Neural progenitor cell (in vitro differentiated cells): Measurements from ENCODE around the gene P2RX6.

Experiments used
- EZH2 ChIP-seq: fragments of 200-600 bp; sonication (generic); IDR thresholded peaks from 2 replicates; pipeline ENCODE4 v1.6.1; 2017; ENCODE audit warnings: antibody characterized with exemption, mild to moderate bottlenecking, moderate library complexity
- TF ChIP-seq, protein P1 (sequence below): fragments of 200-600 bp; sonication (generic); IDR thresholded peaks from 2 replicates; pipeline ENCODE4 v1.5.1; 2017; ENCODE audit warnings: antibody characterized with exemption, mild to moderate bottlenecking

DNA sequence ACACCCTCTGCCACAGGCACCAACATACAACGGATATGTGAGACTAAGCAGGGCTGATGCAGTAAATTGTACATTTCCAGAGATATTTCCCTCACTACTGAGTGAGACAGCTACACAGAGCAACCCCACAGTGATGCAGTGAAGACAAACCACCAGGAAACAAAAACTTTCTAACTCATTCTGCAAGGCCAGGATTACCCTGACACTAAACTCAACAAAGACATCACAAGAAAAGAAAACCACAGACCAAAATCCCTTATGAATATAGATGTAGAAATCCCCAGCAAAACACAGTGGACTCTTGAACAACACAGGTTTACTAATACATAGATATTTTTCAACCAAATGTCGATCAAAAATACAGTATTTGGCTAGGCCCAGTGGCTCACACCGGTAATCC lies 18.9 kb downstream of the P2RX6 start:
- TF ChIP-seq, protein P1, sequence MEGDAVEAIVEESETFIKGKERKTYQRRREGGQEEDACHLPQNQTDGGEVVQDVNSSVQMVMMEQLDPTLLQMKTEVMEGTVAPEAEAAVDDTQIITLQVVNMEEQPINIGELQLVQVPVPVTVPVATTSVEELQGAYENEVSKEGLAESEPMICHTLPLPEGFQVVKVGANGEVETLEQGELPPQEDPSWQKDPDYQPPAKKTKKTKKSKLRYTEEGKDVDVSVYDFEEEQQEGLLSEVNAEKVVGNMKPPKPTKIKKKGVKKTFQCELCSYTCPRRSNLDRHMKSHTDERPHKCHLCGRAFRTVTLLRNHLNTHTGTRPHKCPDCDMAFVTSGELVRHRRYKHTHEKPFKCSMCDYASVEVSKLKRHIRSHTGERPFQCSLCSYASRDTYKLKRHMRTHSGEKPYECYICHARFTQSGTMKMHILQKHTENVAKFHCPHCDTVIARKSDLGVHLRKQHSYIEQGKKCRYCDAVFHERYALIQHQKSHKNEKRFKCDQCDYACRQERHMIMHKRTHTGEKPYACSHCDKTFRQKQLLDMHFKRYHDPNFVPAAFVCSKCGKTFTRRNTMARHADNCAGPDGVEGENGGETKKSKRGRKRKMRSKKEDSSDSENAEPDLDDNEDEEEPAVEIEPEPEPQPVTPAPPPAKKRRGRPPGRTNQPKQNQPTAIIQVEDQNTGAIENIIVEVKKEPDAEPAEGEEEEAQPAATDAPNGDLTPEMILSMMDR: no peak
- TF ChIP-seq EZH2: no peak
